ENCODE measurements around the gene PARP12.

The PARP12 gene

DNA sequence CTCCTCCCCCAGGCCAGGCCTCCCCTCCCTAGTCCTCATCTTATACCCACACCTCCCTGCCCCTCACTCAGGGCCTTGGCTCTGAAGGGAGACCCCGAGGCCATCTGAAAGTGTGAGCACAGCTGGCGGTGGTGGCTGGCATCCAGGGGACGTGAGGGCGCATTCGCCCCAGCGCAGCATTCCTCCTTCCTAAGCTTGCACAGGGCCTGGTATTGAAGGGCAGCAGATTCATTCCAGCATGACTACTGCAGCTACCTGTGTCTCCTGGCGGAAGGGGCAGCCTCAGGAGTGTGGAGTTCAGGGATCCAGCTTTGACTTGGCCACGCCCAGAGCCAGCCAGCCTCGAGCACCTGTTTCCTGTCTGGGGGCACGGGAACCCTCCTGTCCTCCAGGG is 72.6 kb downstream of the PARP12 start:
- no peak for DNase-seq

DNA sequence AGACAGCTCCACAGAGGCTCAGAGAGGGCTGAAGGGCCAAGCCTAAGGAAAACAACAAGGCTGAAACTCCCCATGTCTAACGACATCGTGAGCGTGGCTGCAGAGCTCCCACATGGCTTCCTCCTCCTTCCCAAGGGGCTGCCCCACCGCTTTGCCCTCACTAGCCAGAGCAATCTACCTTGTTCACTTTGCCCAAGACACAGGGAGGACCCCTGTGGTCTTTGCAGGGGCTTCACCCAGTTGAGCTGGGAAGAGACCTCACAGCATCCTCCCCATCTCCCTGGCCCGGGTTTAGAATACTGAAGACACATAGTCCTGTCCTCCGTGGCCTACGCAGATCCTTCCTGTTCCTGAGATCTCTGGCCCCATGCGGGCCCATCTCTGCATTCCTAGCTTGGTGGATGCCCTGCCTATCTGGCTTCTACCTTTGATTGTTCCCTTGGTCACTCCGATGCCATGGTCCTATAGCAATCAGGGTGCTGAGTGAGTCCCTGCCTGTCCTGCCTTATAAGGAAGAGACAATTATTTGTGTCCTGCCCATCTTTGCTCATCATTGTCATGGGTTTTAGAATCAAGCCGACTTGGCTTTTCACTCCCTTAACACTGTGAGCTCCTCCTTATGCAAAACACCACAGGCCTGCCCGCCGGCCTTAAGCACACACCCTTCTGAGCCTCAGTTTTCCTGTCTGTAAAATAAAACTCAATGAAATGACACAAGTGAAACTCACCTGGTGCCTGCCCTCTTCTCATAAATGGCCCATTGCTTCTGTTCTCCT is 73.2 kb downstream of the PARP12 start:
- DNase-seq, result no peak

DNA sequence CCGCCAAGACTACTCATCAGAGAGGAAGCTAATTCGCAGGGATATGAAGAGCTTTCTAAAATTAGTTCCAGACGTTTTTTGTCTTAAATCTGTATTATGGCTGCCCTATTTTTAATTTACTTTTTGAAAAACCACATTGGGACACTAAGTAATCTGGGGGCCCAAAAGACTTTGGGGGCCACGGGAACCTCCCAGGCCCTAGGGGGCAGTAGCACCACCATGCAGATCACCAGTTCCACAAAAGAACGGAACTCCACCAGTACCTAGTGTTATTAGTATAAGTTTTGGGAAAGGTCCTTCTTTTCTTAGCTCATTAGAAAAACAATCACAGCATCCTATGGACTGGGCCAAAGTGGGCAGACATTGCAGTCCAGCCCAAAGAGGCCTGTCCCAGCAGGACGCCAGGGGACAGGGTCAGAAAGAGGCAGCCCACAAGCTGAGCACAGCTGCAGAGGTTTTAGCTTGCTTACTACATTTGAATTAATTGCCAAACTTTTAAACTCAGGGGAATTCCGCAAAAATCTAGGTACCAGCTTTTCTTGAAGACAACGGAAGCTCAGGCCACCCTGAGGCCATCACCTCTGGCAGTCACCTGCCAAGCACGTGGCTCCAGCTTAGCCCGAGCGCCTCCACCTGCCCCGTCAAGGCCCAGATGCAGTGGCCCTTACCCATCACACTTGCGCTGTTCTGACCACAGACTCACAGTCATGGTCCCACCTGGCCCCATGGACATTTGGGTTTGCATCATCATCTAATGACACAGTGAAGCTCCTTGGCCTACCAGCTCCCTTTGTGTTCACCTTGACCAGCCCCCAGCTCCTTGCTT is 74.8 kb downstream of the PARP12 start:
- DNase-seq, result no peak

DNA sequence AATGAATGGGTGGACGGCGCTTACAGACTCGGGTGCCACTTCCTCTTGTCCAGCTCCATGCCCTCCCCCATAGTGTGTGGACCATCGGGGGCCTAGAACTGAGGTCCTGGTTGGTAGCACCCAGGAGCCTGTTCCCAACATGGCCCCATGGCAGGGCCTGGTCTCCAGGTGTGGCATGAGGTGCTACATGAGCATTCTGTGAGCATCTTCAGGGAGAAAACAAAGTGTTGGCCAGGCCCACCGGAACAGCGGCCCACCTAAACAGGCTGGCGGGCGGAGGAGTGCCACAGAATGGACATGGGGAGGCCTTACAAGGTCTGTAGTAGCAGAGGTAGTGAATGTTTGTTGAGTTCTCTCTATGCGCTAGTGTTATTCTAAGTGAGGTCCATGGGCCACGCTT is 76.9 kb downstream of the PARP12 start:
- no peak for DNase-seq

DNA sequence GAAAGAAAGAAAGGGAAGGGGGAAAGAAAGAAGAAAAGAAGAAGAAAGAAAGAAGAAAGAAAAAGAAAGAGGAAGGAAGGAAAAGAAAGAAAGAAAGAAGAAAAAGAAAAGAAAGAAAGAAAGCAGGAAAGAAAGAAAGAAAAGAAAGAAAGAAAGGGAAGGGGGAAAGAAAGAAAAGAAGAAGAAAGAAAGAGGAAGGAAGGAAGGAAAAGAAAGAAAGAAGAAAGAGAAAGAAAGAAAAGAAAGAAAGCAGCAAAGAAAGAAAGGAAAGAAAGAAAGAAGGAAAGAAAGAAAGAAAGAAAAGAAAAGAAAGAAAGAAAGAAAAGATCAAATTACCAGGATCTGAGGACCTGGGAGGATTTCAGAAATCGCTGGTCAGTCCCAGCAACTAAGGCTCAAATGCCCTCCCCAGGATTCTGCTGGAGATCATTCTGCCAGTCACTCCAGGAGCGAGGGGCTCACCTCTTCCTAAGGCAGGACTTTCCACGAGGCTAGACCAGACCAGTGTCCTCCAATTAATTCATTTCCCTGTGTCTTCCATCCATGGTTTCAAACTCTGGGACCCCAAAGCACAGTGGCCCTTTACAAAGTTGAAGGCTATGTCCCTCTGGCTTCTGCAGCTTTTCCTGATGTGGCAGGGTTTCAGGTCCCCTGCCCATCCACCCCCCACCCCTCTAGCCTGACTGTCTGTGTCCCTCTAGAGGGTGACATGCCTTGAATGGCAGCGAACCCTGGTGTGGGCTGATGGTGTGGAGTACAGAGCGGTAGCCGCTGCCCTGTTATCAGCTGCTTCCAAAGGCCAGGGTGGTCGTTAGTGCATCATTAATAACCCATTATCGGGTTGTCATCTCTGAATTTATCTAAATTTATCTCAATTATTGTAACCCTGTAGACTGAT is 77.9 kb downstream of the PARP12 start:
- no peak for DNase-seq

DNA sequence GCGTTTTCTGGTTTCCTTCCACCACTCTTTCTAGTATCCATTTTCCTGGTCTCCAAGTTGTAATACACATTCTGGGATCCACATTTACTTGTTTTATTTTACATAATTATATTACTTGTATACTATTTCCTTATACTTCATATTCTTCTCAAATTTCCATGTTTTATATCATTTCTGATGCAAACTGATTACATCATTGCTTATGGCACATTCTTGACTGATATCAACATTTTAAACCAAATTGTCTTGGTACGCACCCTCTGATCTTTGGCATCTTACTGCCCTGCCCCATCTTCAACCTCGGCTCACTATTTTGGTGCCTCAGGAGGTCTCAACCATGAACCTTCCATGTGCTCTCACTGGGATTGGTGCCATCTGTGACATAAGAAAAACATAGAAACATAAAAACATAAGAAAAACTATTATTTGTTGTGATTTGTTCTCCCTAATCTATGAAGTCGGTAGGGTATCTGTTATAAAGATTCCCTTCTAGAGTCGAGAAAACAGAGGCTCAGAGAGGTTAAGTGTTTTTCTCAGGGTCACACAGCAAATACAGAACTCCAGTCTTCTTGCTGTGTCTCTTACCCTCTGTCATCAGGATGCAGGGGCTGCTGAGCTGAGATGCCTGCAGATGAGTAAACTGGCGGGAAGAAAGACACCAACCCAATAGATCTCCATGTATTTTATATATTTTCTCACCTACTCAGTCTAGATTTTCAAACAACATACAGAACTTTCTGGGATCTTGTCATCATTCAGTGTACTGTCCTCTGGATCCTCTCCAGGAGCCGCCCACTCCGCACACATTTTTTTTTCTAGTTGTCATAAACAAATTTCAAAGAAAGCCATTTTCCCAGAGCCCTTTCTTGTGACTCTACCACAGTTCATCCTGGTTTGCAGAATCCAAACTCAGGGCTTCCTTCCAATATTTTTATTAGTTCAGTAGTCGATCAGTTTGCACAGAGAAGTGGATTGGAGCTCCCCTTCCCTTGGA is 79.5 kb downstream of the PARP12 start:
- DNase-seq, result no peak

DNA sequence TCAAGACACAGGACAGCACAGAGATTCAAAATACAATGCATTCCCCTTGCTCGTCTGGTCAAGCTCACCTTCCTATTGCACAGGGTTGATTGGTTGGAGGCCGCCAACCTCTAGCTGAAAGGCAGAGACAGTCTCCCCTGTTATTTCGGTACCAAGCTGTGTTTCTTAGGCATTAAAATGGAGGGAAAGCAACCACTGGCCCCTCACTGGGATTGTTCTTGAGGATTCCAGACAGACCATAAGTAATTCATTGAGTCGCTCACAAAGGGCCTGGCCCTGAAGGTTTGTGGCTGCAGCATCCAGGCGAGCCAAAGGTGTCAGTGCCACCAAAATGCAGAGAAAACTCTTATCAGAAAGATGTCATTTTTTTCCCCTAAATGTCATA is 81.2 kb downstream of the PARP12 start:
- no peak for DNase-seq

DNA sequence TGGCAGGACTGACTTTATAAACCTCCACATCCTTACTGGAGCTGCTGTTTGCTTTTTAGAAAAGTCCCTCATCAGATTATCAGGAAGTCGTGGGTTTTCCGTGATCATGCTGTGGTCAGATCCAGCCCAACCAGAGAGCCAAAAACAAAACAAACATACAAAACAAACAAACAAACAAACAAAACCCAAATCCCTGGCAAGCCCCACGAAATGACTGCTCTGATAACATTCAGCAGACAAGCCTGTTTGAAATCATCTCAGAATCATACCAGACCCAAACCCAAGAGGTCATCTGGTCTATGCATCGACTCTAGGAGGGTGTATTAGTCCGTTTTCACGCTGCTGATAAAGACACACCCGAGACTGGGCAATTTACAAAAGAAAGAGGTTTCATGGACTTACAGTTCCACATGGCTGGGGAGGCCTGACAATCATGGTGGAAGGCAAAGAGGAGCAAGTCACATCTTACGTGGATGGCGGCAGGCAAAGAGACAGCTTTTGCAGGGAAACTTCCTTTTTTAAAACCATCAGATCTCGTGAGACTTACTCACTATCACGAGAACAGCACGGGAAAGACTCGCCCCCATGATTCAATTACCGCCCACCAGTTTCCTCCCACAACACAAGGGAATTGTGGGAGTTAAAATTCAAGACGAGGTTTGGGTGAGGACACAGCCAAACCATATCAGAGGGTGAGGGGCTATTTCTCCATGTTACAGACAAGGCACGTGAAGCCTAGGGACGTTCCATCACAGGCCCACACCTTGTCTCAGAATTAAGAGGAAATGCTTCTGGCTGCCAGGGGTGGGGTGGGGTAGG is 85.7 kb downstream of the PARP12 start:
- DNase-seq, result no peak

DNA sequence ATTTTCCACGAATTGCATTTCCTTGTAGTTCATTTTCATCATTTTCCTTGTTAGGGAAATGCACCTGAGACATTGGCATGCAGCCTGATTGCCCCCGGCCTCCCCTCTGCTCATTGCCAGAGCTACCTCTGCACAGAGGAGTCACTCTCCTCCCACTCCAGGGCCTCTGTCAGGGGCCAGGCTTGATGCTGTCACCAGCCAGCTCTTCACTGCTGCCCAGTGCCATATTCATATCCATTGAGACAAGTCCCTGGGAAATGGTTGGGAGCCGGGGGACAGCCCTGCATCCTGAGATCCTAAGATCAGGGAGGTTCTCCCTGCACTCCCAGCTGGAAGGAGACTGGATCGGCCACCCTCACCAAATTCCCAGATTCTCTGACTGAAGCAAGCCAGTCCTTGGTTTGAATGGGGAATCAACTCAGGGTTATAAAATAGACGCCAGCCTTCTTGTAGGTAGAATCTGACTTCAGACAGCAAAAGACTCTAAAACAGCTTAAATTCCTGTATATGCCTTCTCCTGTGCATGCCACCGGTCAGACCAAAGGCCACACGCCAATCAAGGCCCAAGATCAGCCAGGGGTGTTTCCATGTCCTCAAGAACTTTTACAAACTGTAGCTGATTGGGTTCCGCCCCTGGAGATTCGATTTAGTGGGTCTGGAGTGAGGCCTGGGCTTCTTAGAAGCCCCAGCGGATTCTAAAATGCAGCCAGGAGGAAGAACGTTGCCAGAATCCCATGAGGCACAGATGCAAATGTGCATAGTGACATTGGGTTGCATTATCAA is 86.5 kb downstream of the PARP12 start:
- DNase-seq, result no peak

DNA sequence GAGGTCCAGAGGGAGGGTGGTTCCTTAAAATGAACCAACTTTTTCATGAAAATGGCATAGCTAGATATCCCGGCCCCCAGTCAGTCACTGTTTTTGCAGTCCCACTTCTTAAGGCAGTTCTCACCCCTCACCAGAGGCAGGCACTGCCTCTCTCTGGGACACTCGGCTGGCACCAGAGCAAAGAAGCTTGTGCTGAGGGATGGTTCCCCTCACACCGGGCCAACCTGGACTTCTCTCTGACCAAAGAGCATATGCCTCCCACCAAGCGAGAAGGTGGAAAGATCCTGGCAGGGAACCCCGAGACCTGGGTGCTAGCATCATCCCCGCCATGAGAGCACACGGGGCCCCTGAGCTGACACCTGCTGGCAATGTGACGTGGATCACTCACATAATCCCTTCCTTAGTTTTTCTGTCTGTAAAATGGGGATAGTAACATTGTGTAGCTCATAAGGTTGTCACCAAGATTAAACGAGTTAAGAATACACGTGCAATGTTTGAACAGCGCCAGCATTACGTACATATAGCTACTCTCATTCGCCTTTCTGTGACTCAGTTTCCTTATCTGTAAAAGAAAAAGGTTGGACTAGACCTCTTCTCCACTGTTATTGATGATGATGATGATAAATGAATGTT is 88.5 kb downstream of the PARP12 start:
- no peak for DNase-seq

Measured in T1000 (cell line).